ENCODE data around the gene KRTAP10-5. TPM values are rescaled to one million over a fixed set of nuclear protein-coding genes. Genes with fewer than 3 reads are reported as not detected.

Gene KRTAP10-5
- polyA plus RNA-seq, 6 donors from 2014 or later: not detected

DNA sequence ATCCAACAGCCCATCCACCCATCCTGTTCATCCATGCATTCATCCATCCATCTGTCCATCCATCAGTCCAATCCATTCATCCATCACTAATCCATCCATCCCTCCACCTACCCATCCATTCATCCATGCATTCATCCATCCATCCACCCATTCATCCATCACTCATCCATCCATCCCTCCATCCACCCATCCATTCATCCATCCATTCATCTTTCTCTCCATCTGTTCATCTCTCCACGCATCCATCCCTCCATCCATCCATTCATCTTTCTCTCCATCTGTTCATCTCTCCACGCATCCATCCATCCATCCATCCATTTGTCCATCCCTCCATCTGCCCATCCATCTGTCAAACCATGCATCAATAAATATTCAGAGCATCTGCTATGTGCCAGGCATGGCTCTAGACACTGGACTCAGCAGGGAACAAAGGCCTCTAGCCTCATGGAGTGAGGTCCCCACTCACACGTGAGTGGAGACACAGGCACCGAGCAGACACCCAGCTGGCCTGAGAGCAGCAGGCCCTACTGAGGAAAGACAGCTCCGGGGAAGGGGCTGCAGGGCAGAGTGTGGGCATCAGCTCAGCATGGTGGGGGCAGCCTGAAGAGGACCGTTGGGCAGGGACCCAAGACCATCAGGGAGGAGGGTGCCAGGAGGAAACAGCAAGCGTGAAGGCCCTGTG is 50.0 kb downstream of the KRTAP10-5 start:
- DNase-seq (no peak), ATAC-seq (ENCODE audit: low read depth in 2 of 2) (no peak)
- Mint-ChIP-seq H3K4me1 (no peaks in the 10 kb centered on the region), H3K36me3 (no peaks in the 10 kb centered on the region), H3K27me3 (peaks cover 5 to 36% (median 19%) of the 10 kb centered on the region in 3 donors), H3K4me3 (peak overlapping the region in 1 of 8 donors; percentile 61), H3K27ac (peak overlapping the region in 1 of 6 donors; percentile 94), H3K9me3 (peaks cover 0 to 4% (median 0%) of the 10 kb centered on the region in 7 donors)

DNA sequence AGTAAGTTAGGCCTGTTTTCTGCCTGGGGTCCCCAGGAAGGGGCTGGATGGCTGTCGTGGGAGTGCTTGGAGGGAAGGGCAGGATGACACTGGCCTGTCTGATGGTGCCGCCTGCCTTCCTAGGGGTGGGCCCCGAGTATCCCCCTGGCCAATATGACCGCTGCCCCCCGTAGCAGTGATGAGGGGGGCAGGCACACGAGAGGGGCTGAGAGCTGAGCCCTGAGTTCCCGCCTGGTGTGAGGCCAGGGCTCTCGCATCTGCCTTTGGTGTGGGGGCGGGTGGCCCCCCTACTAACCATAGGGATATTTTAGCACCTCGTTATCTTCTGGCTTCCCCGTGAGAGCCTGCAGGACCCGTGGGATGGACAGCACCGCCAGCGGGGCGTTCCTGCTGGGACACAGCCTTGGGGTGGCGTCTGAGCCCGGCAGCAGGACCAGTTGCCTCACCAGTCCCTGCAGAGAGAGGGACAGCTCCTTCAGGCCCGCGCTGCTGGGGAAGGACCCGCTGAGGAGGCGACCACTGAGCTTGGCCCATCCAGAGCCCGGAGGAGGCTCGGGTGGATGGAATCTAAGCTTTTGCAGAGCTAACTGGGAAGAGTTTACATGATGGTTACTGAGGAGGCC is 50.8 kb downstream of the KRTAP10-5 start:
- DNase-seq: no peak
- no peak overlapping the region for H3K4me3 Mint-ChIP-seq
- no peaks in the 10 kb centered on the region for H3K4me1 Mint-ChIP-seq
- H3K36me3 Mint-ChIP-seq: no peaks in the 10 kb centered on the region
- peak overlapping the region in 1 of 6 donors; percentile 94 for H3K27ac Mint-ChIP-seq
- H3K9me3 Mint-ChIP-seq: peaks cover 0 to 3% (median 0%) of the 10 kb centered on the region in 7 donors
- H3K27me3 Mint-ChIP-seq: peaks cover 5 to 31% (median 19%) of the 10 kb centered on the region in 3 donors
- ATAC-seq (ENCODE audit: low read depth in 2 of 2): no peak

Other genes with a start within 250 kb of the KRTAP10-5 start
- 10 to 100 TPM; 28.1 to 44.6 (median 35.1) TPM for gene CFAP410, start 241.2 kb downstream of the KRTAP10-5 start, polyA plus RNA-seq (ENCODE audit: low read depth in 6 of 6)
- gene TRPM2, start 227.0 kb downstream of the KRTAP10-5 start, polyA plus RNA-seq (ENCODE audit: low read depth in 6 of 6): 1 to 10 TPM in 5 of 6 donors, under 1 TPM in 1; 0.48 to 4.8 (median 2.6) TPM
- gene LRRC3, start 125.1 kb downstream of the KRTAP10-5 start, polyA plus RNA-seq (ENCODE audit: low read depth in 6 of 6): 1 to 10 TPM in 1 of 6 donors, under 1 TPM in 5; 0.12 to 2.0 (median 0.64) TPM
- gene KRTAP10-1, start 40.4 kb downstream of the KRTAP10-5 start, polyA plus RNA-seq (ENCODE audit: low read depth in 6 of 6): not detected
- not detected for gene KRTAP10-2, start 29.1 kb downstream of the KRTAP10-5 start, polyA plus RNA-seq (ENCODE audit: low read depth in 6 of 6)
- not detected for gene KRTAP10-3, start 21.8 kb downstream of the KRTAP10-5 start, polyA plus RNA-seq (ENCODE audit: low read depth in 6 of 6)
- gene KRTAP10-4, start 6.9 kb downstream of the KRTAP10-5 start, polyA plus RNA-seq (ENCODE audit: low read depth in 6 of 6): not detected
- gene KRTAP10-6, start 11.9 kb upstream of the KRTAP10-5 start, polyA plus RNA-seq (ENCODE audit: low read depth in 6 of 6): not detected
- not detected for gene KRTAP10-7, start 20.0 kb upstream of the KRTAP10-5 start, polyA plus RNA-seq (ENCODE audit: low read depth in 6 of 6)
- not detected for gene KRTAP10-8, start 31.5 kb upstream of the KRTAP10-5 start, polyA plus RNA-seq (ENCODE audit: low read depth in 6 of 6)
- gene KRTAP10-9, start 46.5 kb upstream of the KRTAP10-5 start, polyA plus RNA-seq (ENCODE audit: low read depth in 6 of 6): not detected
- gene KRTAP10-10, start 56.8 kb upstream of the KRTAP10-5 start, polyA plus RNA-seq (ENCODE audit: low read depth in 6 of 6): not detected
- not detected for gene KRTAP10-11, start 65.8 kb upstream of the KRTAP10-5 start, polyA plus RNA-seq (ENCODE audit: low read depth in 6 of 6)
- gene KRTAP12-4, start 74.1 kb upstream of the KRTAP10-5 start, polyA plus RNA-seq (ENCODE audit: low read depth in 6 of 6): not detected
- gene KRTAP12-3, start 77.3 kb upstream of the KRTAP10-5 start, polyA plus RNA-seq (ENCODE audit: low read depth in 6 of 6): not detected
- gene KRTAP12-2, start 86.3 kb upstream of the KRTAP10-5 start, polyA plus RNA-seq (ENCODE audit: low read depth in 6 of 6): not detected
- not detected for gene KRTAP12-1, start 101.6 kb upstream of the KRTAP10-5 start, polyA plus RNA-seq (ENCODE audit: low read depth in 6 of 6)
- not detected for gene KRTAP10-12, start 116.6 kb upstream of the KRTAP10-5 start, polyA plus RNA-seq (ENCODE audit: low read depth in 6 of 6)
- not detected for gene TSPEAR, start 131.0 kb upstream of the KRTAP10-5 start, polyA plus RNA-seq (ENCODE audit: low read depth in 6 of 6)
- gene UBE2G2, start 221.2 kb upstream of the KRTAP10-5 start, polyA plus RNA-seq (ENCODE audit: low read depth in 6 of 6): 10 to 100 TPM; 53.8 to 72.5 (median 59.5) TPM
- 100 to 1,000 TPM in 1 of 6 donors, 10 to 100 TPM in 5; 71.2 to 100 (median 79.5) TPM for gene SUMO3, start 237.5 kb upstream of the KRTAP10-5 start, polyA plus RNA-seq (ENCODE audit: low read depth in 6 of 6)